HCT116 (cell line): ENCODE data around the gene BLNK. TPM values are rescaled to one million over a fixed set of nuclear protein-coding genes. Genes with fewer than 3 reads are reported as not detected.

Experiments used
- ATAC-seq: fragments of 200-7000 bp; cut with Tn5 transposase; 2 replicates; pipeline ENCODE4 v1.9.1; 2020; ENCODE audit warnings: mild to moderate bottlenecking, moderate library complexity
- BruUV-seq: library from RNA; stranded (reverse); fragments of 400-500 nt; replicated peaks from 2 replicates; lab custom pipeline; 2021; lab: Mats Ljungman, UMichigan
- CTCF ChIA-PET: fragments of 300-600 bp; sonication (Branson Sonifier 250); formaldehyde crosslinking; loops from one replicate; lab custom pipeline; 2021; ENCODE audit warnings: antibody characterized with exemption; lab: Charles Lee
- POLR2A ChIA-PET: fragments of 300-600, 350-600 bp; sonication (Branson Sonifier 250); formaldehyde crosslinking; loops from one replicate; lab custom pipeline; 2021; ENCODE audit warnings: antibody characterized with exemption; lab: Charles Lee
- RAD21 ChIA-PET, 2 experiments: fragments of 300-600 bp; sonication (Branson Sonifier 250); formaldehyde crosslinking; loops; one replicate each; lab custom pipeline; 2023; ENCODE audit warnings: low total read pairs in 2 of 2; ENCODE audit not compliant: uncharacterized antibody in 2 of 2, unreplicated experiment in 2 of 2, low non-redundant PET in 1 of 2; lab: Charles Lee
- DNase-seq: peaks from one replicate; pipeline ENCODE4 v3.0.0-alpha.2; 2010; ENCODE audit warnings: low read depth, low spot score
- H2AFZ ChIP-seq: fragments of 200-600 bp; shearing (Covaris generic), sonication (generic); 2 replicates; pipeline ENCODE4 v1.6.1; 2017; ENCODE audit warnings: low read depth, mixed run types, mixed read lengths, antibody characterized with exemption, low read length; ENCODE audit not compliant: poor library complexity, severe bottlenecking
- H3K27ac ChIP-seq: 2 replicates; pipeline ENCODE4 v1.5.1; 2012; ENCODE audit warnings: low read depth, low read length
- H3K27me3 ChIP-seq: fragments of 200-600 bp; sonication (generic); 2 replicates; pipeline ENCODE4 v1.6.1; 2016; ENCODE audit warnings: mixed run types, low read length, mixed read lengths; ENCODE audit not compliant: insufficient read depth
- H3K36me3 ChIP-seq, 2 experiments: fragments of 200-500 bp in 1 of 2; fragments of 200-600 bp in 1 of 2; sonication (Bioruptor generic) in 1 of 2; sonication (generic) in 1 of 2; 2 replicates each; pipeline versions ENCODE4 v1.5.1 to v1.6.1; 2014 to 2016; ENCODE audit warnings: low read length in 2 of 2, inconsistent platforms in 1 of 2, mixed read lengths in 1 of 2, mixed run types in 1 of 2; ENCODE audit not compliant: insufficient read depth in 2 of 2, control insufficient read depth in 1 of 2
- H3K4me1 ChIP-seq, 2 experiments: fragments of 200-600 bp in 1 of 2; sonication (generic) in 1 of 2; 2 replicates each; pipeline versions ENCODE4 v1.5.1 to v1.6.1; 2012 to 2017; ENCODE audit warnings: low read length in 2 of 2, inconsistent platforms in 1 of 2, mild to moderate bottlenecking in 1 of 2, mixed read lengths in 1 of 2, mixed run types in 1 of 2, moderate library complexity in 1 of 2; ENCODE audit not compliant: insufficient read depth in 2 of 2, control insufficient read depth in 1 of 2
- H3K4me2 ChIP-seq: fragments of 200-600 bp; sonication (generic); 2 replicates; pipeline ENCODE4 v1.6.1; 2017; ENCODE audit warnings: mixed run types, low read length, mixed read lengths
- H3K4me3 ChIP-seq, 2 experiments: fragments of 200-600 bp in 1 of 2; sonication (generic) in 1 of 2; replicated peaks in 1 of 2; 2 replicates each; pipeline ENCODE4 v1.5.1; 2011 to 2016; ENCODE audit warnings: low read length in 2 of 2, control low read depth in 1 of 2, low read depth in 1 of 2, mild to moderate bottlenecking in 1 of 2, mixed read lengths in 1 of 2, mixed run types in 1 of 2
- H3K79me2 ChIP-seq: fragments of 200-600 bp; sonication (generic); 2 replicates; pipeline ENCODE4 v1.6.1; 2017; ENCODE audit warnings: mild to moderate bottlenecking, mixed run types, low read length, moderate library complexity, mixed read lengths; ENCODE audit not compliant: insufficient read depth
- H3K9ac ChIP-seq: fragments of 200-600 bp; sonication (generic); 2 replicates; pipeline ENCODE4 v1.6.1; 2016; ENCODE audit warnings: low read length, mixed read lengths
- H3K9me2 ChIP-seq: fragments of 200-600 bp; sonication (generic), shearing (Covaris generic); 2 replicates; pipeline ENCODE4 v1.6.1; 2017; ENCODE audit warnings: mixed run types, mild to moderate bottlenecking, moderate library complexity; ENCODE audit not compliant: insufficient read depth
- H3K9me3 ChIP-seq, 2 experiments: fragments of 200-500 bp in 1 of 2; fragments of 200-600 bp in 1 of 2; sonication (Bioruptor generic) in 1 of 2; sonication (generic) in 1 of 2; 2 replicates each; pipeline ENCODE4 v1.6.1; 2014 to 2017; ENCODE audit warnings: low read length in 2 of 2, mixed read lengths in 2 of 2, inconsistent platforms in 1 of 2, low read depth in 1 of 2, mild to moderate bottlenecking in 1 of 2, mixed run types in 1 of 2, moderate library complexity in 1 of 2; ENCODE audit not compliant: control insufficient read depth in 1 of 2, insufficient read depth in 1 of 2
- H4K20me1 ChIP-seq: fragments of 200-600 bp; sonication (generic), shearing (Covaris generic); 2 replicates; pipeline ENCODE4 v1.6.1; 2017; ENCODE audit warnings: mixed run types, mild to moderate bottlenecking, moderate library complexity; ENCODE audit not compliant: insufficient read depth
- CBX3 ChIP-seq: IDR thresholded peaks from 2 replicates; pipeline ENCODE4 v1.6.1; 2012; ENCODE audit warnings: low read depth
- CEBPB ChIP-seq: IDR thresholded peaks from 2 replicates; pipeline ENCODE4 v1.6.1; 2012; ENCODE audit warnings: low read depth
- EGR1 ChIP-seq: IDR thresholded peaks from 2 replicates; pipeline ENCODE4 v1.6.1; 2012; ENCODE audit warnings: low read depth
- EZH2 ChIP-seq: fragments of 200-600 bp; sonication (generic); IDR thresholded peaks from 2 replicates; pipeline ENCODE4 v1.6.1; 2017; ENCODE audit warnings: antibody characterized with exemption, mixed run types
- EZH2phosphoT487 ChIP-seq: fragments of 200-600 bp; IDR thresholded peaks from 2 replicates; pipeline ENCODE4 v1.6.1; 2018; ENCODE audit warnings: antibody characterized with exemption, borderline replicate concordance
- JUND ChIP-seq: IDR thresholded peaks from 2 replicates; pipeline ENCODE4 v1.6.1; 2012
- POLR2A ChIP-seq: IDR thresholded peaks from 2 replicates; pipeline ENCODE4 v1.7.0; 2011; ENCODE audit warnings: borderline replicate concordance; ENCODE audit not compliant: insufficient read depth, insufficient read length; ENCODE audit errors: extremely low read depth
- POLR2AphosphoS5 ChIP-seq: IDR thresholded peaks from 2 replicates; pipeline ENCODE4 v1.6.1; 2011; ENCODE audit warnings: mild to moderate bottlenecking, low read depth, low read length, moderate library complexity
- RAD21 ChIP-seq: IDR thresholded peaks from 2 replicates; pipeline ENCODE4 v1.6.1; 2012; ENCODE audit warnings: low read depth, mild to moderate bottlenecking
- SIN3A ChIP-seq: IDR thresholded peaks from 2 replicates; pipeline ENCODE4 v1.6.1; 2012; ENCODE audit warnings: low read depth
- SP1 ChIP-seq: IDR thresholded peaks from 2 replicates; pipeline ENCODE4 v1.6.1; 2012; ENCODE audit warnings: low read depth
- SRF ChIP-seq: IDR thresholded peaks from 2 replicates; pipeline ENCODE4 v1.6.1; 2012; ENCODE audit warnings: low read depth
- TCF7L2 ChIP-seq: IDR thresholded peaks from 2 replicates; pipeline ENCODE4 v1.7.0; 2011; ENCODE audit warnings: borderline replicate concordance, inconsistent platforms; ENCODE audit not compliant: insufficient read depth, insufficient read length; ENCODE audit errors: extremely low read depth
- ZFX ChIP-seq: fragments of 450-650 bp; IDR thresholded peaks from 2 replicates; pipeline ENCODE4 v1.6.1; 2017
- ZNF274 ChIP-seq: fragments of 200-500 bp; sonication (Bioruptor generic); IDR thresholded peaks from 2 replicates; pipeline ENCODE4 v1.6.1; 2014; ENCODE audit warnings: mild to moderate bottlenecking, low read depth, low read length, inconsistent platforms
- intact Hi-C: fragments of 100-400 bp; cut with micrococcal nuclease; formaldehyde crosslinking; loops from 2 replicates; pipeline ENCODE4 v1.10.0; 2022
- total RNA-seq: library from RNA; stranded (reverse); gene quantifications from one replicate; pipeline ENCODE4 v1.2.1, GENCODE V29; 2021; ENCODE audit not compliant: unreplicated experiment
- TF ChIP-seq, protein P1 (sequence below): IDR thresholded peaks from 2 replicates; pipeline ENCODE4 v1.6.1; 2012
- TF ChIP-seq, protein P2 (sequence below), 3 experiments: fragments of 200-600 bp in 1 of 3; sonication (generic) in 1 of 3; IDR thresholded peaks in 2 of 3; conservative IDR thresholded peaks in 1 of 3; 2 replicates each; pipeline ENCODE4 v1.5.1; 2012 to 2017; ENCODE audit warnings: low read depth in 2 of 3, low read length in 2 of 3, antibody characterized with exemption in 1 of 3, borderline replicate concordance in 1 of 3, control low read depth in 1 of 3, mild to moderate bottlenecking in 1 of 3, mixed read lengths in 1 of 3, mixed run types in 1 of 3, moderate library complexity in 1 of 3; ENCODE audit not compliant: insufficient read depth in 1 of 3

Gene BLNK
- total RNA-seq, 1 experiment from 2014 or later = 0.59 TPM

DNA sequence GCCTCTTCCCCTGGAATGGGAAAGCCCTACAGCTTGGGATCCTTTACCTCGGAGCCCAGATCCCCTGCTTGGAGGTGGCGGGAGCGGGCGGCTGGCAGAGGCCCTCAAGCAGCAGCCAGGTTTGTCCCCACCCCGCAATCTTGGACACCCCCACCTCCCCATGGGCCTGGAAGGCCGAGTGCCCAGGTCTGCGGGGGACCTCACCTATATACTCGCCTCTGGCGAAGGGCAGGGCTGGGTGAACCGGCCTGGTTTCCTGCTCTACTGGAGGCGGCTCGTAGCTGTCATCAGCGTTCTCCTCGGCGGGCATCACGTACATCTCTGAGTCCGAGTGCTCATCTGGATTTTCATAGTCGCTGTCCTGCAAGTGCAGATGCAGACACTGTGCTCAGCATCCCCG, 44.2 kb downstream of the BLNK start:
- DNase-seq = no peak
- POLR2A ChIA-PET = no interaction called here
- RAD21 ChIA-PET = no interaction called here
- no TSS peak for BruUV-seq
- Histone ChIP-seq H3K36me3 (no peaks in the 10 kb centered on the region), H3K27ac (no peak overlapping the region), H3K9ac (no peak overlapping the region), H3K27me3 (no peaks in the 10 kb centered on the region), H2AFZ (no peak overlapping the region), H4K20me1 (no peaks in the 10 kb centered on the region), H3K4me2 (no peak overlapping the region), H3K79me2 (no peaks in the 10 kb centered on the region)
- CTCF ChIA-PET = interaction anchor here (0.7 kb wide), 1 partner anchor 208 kb away, joined by 3 read pairs; no protein-coding TSS in a partner anchor
- intact Hi-C loops = loop anchor here (5.0 kb wide), 1 partner anchor 65 kb away; no protein-coding TSS in a partner anchor
- ATAC-seq = no peak
- TF ChIP-seq CEBPB = no peak
- no peak for TF ChIP-seq TCF7L2
- TF ChIP-seq EGR1 = no peak
- TF ChIP-seq, protein P1, sequence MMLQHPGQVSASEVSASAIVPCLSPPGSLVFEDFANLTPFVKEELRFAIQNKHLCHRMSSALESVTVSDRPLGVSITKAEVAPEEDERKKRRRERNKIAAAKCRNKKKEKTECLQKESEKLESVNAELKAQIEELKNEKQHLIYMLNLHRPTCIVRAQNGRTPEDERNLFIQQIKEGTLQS = no peak
- no peak for TF ChIP-seq SP1
- no peak for TF ChIP-seq SRF
- no peak for TF ChIP-seq JUND
- no peak for TF ChIP-seq EZH2
- no peak for TF ChIP-seq ZNF274
- no peak for TF ChIP-seq POLR2A
- TF ChIP-seq RAD21 = no peak
- no peak for TF ChIP-seq POLR2AphosphoS5
- TF ChIP-seq, protein P2, sequence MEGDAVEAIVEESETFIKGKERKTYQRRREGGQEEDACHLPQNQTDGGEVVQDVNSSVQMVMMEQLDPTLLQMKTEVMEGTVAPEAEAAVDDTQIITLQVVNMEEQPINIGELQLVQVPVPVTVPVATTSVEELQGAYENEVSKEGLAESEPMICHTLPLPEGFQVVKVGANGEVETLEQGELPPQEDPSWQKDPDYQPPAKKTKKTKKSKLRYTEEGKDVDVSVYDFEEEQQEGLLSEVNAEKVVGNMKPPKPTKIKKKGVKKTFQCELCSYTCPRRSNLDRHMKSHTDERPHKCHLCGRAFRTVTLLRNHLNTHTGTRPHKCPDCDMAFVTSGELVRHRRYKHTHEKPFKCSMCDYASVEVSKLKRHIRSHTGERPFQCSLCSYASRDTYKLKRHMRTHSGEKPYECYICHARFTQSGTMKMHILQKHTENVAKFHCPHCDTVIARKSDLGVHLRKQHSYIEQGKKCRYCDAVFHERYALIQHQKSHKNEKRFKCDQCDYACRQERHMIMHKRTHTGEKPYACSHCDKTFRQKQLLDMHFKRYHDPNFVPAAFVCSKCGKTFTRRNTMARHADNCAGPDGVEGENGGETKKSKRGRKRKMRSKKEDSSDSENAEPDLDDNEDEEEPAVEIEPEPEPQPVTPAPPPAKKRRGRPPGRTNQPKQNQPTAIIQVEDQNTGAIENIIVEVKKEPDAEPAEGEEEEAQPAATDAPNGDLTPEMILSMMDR (IDR thresholded peaks at IDR 0.05 in 2 of 3, conservative IDR thresholded peaks at IDR 0.05 in 1 of 3; ENCODE audit: borderline replicate concordance in 1 of 3, insufficient read depth in 1 of 3, low read depth in 2 of 3, low read length in 2 of 3) = no peak
- TF ChIP-seq CBX3 = no peak
- no peak for TF ChIP-seq EZH2phosphoT487
- no peak for TF ChIP-seq SIN3A
- no peak for TF ChIP-seq ZFX
- TF ChIP-seq, all 23 proteins: peak for 0
- Histone ChIP-seq H3K4me1 (peaks cover 0 to 6% of the 10 kb centered on the region in 2 experiments; a peak in 1 of 4 replicates), H3K9me2 (no peaks in the 10 kb centered on the region), H3K4me3 (no peak overlapping the region), H3K9me3 (no peaks in the 10 kb centered on the region)
